ENCODE results near the gene TGFBR3. TPM values are rescaled to one million over a fixed set of nuclear protein-coding genes. Genes with fewer than 3 reads are reported as not detected.

TGFBR3 gene
- total and polyA plus RNA-seq, 2 of the 4 experiments (the other 2 are of a cell fraction), result 3.0 to 11.3 TPM

GRCh38 chr1:91879733-91880132, 6.2 kb downstream of the TGFBR3 start:
- H3K14ac ChIP-seq (replicated peaks; ENCODE audit: low read depth, low read length), result no peak overlapping the region
- no peaks in the 10 kb centered on the region; the same call in 1 of the 2 replicates for H4K20me1 ChIP-seq (ENCODE audit: insufficient read depth, low read length)
- H3K79me1 ChIP-seq (ENCODE audit: low read depth in 1 of 2, low read length in 2 of 2), result peaks cover 18 to 22% of the 10 kb centered on the region in 2 experiments
- no peaks in the 10 kb centered on the region for H3K9me3 ChIP-seq (ENCODE audit: control insufficient read depth, insufficient read depth, low read length)
- no peak overlapping the region for H2BK20ac ChIP-seq (ENCODE audit: low read depth, low read length)
- ChIA-PET CTCF (interaction anchor here (0.9 kb wide), 1 partner anchor 48 kb away, joined by 3 read pairs; no protein-coding TSS in a partner anchor), POLR2A (ENCODE audit: unreplicated experiment) (no interaction called here)
- H3K4ac ChIP-seq (ENCODE audit: low read depth, low read length), result no peak overlapping the region
- H3K4me3 ChIP-seq (ENCODE audit: insufficient read depth, low read depth, low read length), result no peak overlapping the region
- no peaks in the 10 kb centered on the region for H3K9me1 ChIP-seq (ENCODE audit: insufficient read depth, low read length)
- no peak overlapping the region for H2BK120ac ChIP-seq (ENCODE audit: low read depth, low read length)
- no peak overlapping the region for H4K91ac ChIP-seq (ENCODE audit: insufficient read depth, low read depth, low read length)
- peaks cover 1% of the 10 kb centered on the region; the same call in 1 of the 2 replicates for H3K4me1 ChIP-seq (ENCODE audit: control insufficient read depth, insufficient read depth, low read length)
- no peak overlapping the region for H3K56ac ChIP-seq (ENCODE audit: extremely low read depth, insufficient read depth, low read length)
- H2AK5ac ChIP-seq (ENCODE audit: low read depth, low read length), result no peak overlapping the region
- no peak overlapping the region for H4K5ac ChIP-seq (ENCODE audit: low read depth, low read length)
- dilution Hi-C loops (cut with HindIII; ENCODE audit: low sequenced_read_pairs, unreplicated experiment) (no loop called here), in situ Hi-C loops (cut with MboI; ENCODE audit: low sequenced_read_pairs) (loop anchor here (10.0 kb wide), 1 partner anchor 145 kb away; no protein-coding TSS in a partner anchor), intact Hi-C loops (cut with micrococcal nuclease) (loop anchor here (5.0 kb wide), 1 partner anchor 142 kb away; no protein-coding TSS in a partner anchor)
- peaks cover 1% of the 10 kb centered on the region; the same call in 1 of the 2 replicates for H3K27me3 ChIP-seq (ENCODE audit: control insufficient read depth, insufficient read depth, low read length)
- H3K18ac ChIP-seq (ENCODE audit: low read depth, low read length), result no peak overlapping the region
- ATAC-seq (ENCODE audit: low read depth) (no peak), DNase-seq (no peak)
- no peak overlapping the region for H4K8ac ChIP-seq (ENCODE audit: low read depth in 2 of 2, low read length in 2 of 2)
- no peaks in the 10 kb centered on the region for H3K36me3 ChIP-seq (ENCODE audit: control insufficient read depth, insufficient read depth, low read length)
- H3K9ac ChIP-seq (ENCODE audit: low read depth, low read length), result no peak overlapping the region
- no peak overlapping the region for H3K27ac ChIP-seq (ENCODE audit: insufficient read depth, low read length)
- no peak overlapping the region for H2AK9ac ChIP-seq (replicated peaks; ENCODE audit: low read depth, low read length, poor library complexity)
- BruUV-seq (replicated peaks), result no TSS peak
- H2BK15ac ChIP-seq (ENCODE audit: low read depth, low read length), result no peak overlapping the region
- TF ChIP-seq NFE2L2 (IDR thresholded peaks at IDR 0.05; ENCODE audit: low read depth, low read length) (no peak), RCOR1 (IDR thresholded peaks at IDR 0.05; ENCODE audit: insufficient replicate concordance, low read length) (no peak), RFX5 (IDR thresholded peaks at IDR 0.05; ENCODE audit: low read depth, low read length) (no peak), POLR2A (IDR thresholded peaks at IDR 0.05; ENCODE audit: low read depth, low read length) (no peak), FOS (IDR thresholded peaks at IDR 0.05; ENCODE audit: low read depth, low read length) (no peak), CHD1 (IDR thresholded peaks at IDR 0.05; ENCODE audit: low read depth, low read length) (no peak), SMC3 (IDR thresholded peaks at IDR 0.05; ENCODE audit: low read depth, low read length) (no peak), MAFK (IDR thresholded peaks at IDR 0.05; ENCODE audit: low read depth, low read length) (no peak), RAD21 (IDR thresholded peaks at IDR 0.05; ENCODE audit: low read length) (no peak), MXI1 (IDR thresholded peaks at IDR 0.05; ENCODE audit: borderline replicate concordance, low read depth, low read length) (no peak), MAZ (IDR thresholded peaks at IDR 0.05; ENCODE audit: borderline replicate concordance, low read depth, low read length) (no peak), CEBPB (IDR thresholded peaks at IDR 0.05; ENCODE audit: low read depth, low read length) (no peak), BHLHE40 (IDR thresholded peaks at IDR 0.05; ENCODE audit: low read depth, low read length) (no peak), USF2 (IDR thresholded peaks at IDR 0.05; ENCODE audit: low read depth, low read length) (no peak)
- TF ChIP-seq, protein P1, sequence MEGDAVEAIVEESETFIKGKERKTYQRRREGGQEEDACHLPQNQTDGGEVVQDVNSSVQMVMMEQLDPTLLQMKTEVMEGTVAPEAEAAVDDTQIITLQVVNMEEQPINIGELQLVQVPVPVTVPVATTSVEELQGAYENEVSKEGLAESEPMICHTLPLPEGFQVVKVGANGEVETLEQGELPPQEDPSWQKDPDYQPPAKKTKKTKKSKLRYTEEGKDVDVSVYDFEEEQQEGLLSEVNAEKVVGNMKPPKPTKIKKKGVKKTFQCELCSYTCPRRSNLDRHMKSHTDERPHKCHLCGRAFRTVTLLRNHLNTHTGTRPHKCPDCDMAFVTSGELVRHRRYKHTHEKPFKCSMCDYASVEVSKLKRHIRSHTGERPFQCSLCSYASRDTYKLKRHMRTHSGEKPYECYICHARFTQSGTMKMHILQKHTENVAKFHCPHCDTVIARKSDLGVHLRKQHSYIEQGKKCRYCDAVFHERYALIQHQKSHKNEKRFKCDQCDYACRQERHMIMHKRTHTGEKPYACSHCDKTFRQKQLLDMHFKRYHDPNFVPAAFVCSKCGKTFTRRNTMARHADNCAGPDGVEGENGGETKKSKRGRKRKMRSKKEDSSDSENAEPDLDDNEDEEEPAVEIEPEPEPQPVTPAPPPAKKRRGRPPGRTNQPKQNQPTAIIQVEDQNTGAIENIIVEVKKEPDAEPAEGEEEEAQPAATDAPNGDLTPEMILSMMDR (conservative IDR thresholded peaks at IDR 0.05; ENCODE audit: low read depth, low read length), result no peak
- TF ChIP-seq, protein P2, sequence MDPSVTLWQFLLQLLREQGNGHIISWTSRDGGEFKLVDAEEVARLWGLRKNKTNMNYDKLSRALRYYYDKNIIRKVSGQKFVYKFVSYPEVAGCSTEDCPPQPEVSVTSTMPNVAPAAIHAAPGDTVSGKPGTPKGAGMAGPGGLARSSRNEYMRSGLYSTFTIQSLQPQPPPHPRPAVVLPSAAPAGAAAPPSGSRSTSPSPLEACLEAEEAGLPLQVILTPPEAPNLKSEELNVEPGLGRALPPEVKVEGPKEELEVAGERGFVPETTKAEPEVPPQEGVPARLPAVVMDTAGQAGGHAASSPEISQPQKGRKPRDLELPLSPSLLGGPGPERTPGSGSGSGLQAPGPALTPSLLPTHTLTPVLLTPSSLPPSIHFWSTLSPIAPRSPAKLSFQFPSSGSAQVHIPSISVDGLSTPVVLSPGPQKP (IDR thresholded peaks at IDR 0.05; ENCODE audit: borderline replicate concordance, low read depth, low read length), result no peak
- H3K4me2 ChIP-seq (ENCODE audit: low read depth, low read length), result no peak overlapping the region
- no peak overlapping the region for H2AFZ ChIP-seq (replicated peaks; ENCODE audit: low read length, poor library complexity)
- H3K23ac ChIP-seq (ENCODE audit: low read depth, low read length), result no peak overlapping the region
- no peak overlapping the region for H2BK5ac ChIP-seq (ENCODE audit: low read depth, low read length, poor library complexity, severe bottlenecking)
